Memory B cell (primary cell): ENCODE results near the gene DCLRE1A.
A peak's percentile ranks its signal among the peaks of the same experiment; 100 is the strongest.

Experiments used
- ATAC-seq: fragments of 150-1000 bp; cut with Tn5 transposase; 2 replicates; pipeline ENCODE4 v1.10.0; 2021; ENCODE audit warnings: low read depth, mild to moderate bottlenecking, moderate library complexity
- DNase-seq, 2 donors: peaks; one replicate each; pipeline ENCODE4 v3.0.0; 2022; ENCODE audit warnings: low spot score in 2 of 2
- H3K27ac Mint-ChIP-seq: one replicate; pipeline ENCODE4 v1.8.0; 2022; ENCODE audit warnings: mild to moderate bottlenecking, moderate library complexity, mixed read lengths
- H3K27me3 Mint-ChIP-seq: one replicate; pipeline ENCODE4 v1.8.0; 2022; ENCODE audit warnings: mixed read lengths
- H3K36me3 Mint-ChIP-seq: one replicate; pipeline ENCODE4 v1.8.0; 2022; ENCODE audit warnings: mild to moderate bottlenecking, mixed read lengths
- H3K4me1 Mint-ChIP-seq: one replicate; pipeline ENCODE4 v1.8.0; 2022; ENCODE audit warnings: mixed read lengths
- H3K4me3 Mint-ChIP-seq: one replicate; pipeline ENCODE4 v1.8.0; 2022; ENCODE audit warnings: mild to moderate bottlenecking, moderate library complexity, mixed read lengths
- H3K9me3 Mint-ChIP-seq: one replicate; pipeline ENCODE4 v1.8.0; 2022; ENCODE audit warnings: mixed read lengths

Gene DCLRE1A

GRCh38 chr10:113875212-113875611 lies 21.3 kb upstream of the DCLRE1A start:
- Mint-ChIP-seq H3K36me3 (peaks cover 21% of the 10 kb centered on the region), H3K9me3 (peaks cover 1% of the 10 kb centered on the region), H3K27ac (peak overlapping the region; percentile 67), H3K4me1 (peaks cover 21% of the 10 kb centered on the region), H3K27me3 (no peaks in the 10 kb centered on the region), H3K4me3 (no peak overlapping the region)
- ATAC-seq (no peak), DNase-seq (no peak)

GRCh38 chr10:113872139-113873030 lies 18.5 kb upstream of the DCLRE1A start:
- Mint-ChIP-seq H3K4me1 (peaks cover 33% of the 10 kb centered on the region), H3K9me3 (peaks cover 1% of the 10 kb centered on the region), H3K27ac (no peak overlapping the region), H3K4me3 (no peak overlapping the region), H3K36me3 (peaks cover 25% of the 10 kb centered on the region), H3K27me3 (no peaks in the 10 kb centered on the region)
- ATAC-seq (no peak), DNase-seq (no peak)

- no peaks in the 10 kb centered on the region for H3K27me3 Mint-ChIP-seq
- no peak for ATAC-seq
- H3K36me3 Mint-ChIP-seq: peaks cover 19% of the 10 kb centered on the region
- H3K27ac Mint-ChIP-seq: no peak overlapping the region
- no peak for DNase-seq
- peaks cover 26% of the 10 kb centered on the region for H3K4me1 Mint-ChIP-seq
- no peak overlapping the region for H3K4me3 Mint-ChIP-seq
- H3K9me3 Mint-ChIP-seq: peaks cover 1% of the 10 kb centered on the region
Measured at GRCh38 chr10:113869789-113870188, 15.9 kb upstream of the DCLRE1A start.

- peaks cover 1% of the 10 kb centered on the region for H3K9me3 Mint-ChIP-seq
- H3K27ac Mint-ChIP-seq: no peak overlapping the region
- H3K36me3 Mint-ChIP-seq: peaks cover 25% of the 10 kb centered on the region
- peaks cover 20% of the 10 kb centered on the region for H3K4me1 Mint-ChIP-seq
- no peaks in the 10 kb centered on the region for H3K27me3 Mint-ChIP-seq
- no peak for ATAC-seq
- H3K4me3 Mint-ChIP-seq: no peak overlapping the region
- no peak for DNase-seq
Measured at GRCh38 chr10:113867904-113868303, 14.0 kb upstream of the DCLRE1A start.

- DNase-seq (no peak), ATAC-seq (no peak)
- Mint-ChIP-seq H3K27ac (no peak overlapping the region), H3K4me3 (no peak overlapping the region), H3K36me3 (peaks cover 22% of the 10 kb centered on the region), H3K4me1 (peaks cover 16% of the 10 kb centered on the region), H3K9me3 (no peaks in the 10 kb centered on the region), H3K27me3 (no peaks in the 10 kb centered on the region)
Measured at GRCh38 chr10:113866551-113867394, 12.9 kb upstream of the DCLRE1A start.

GRCh38 chr10:113865901-113866300 lies 12.0 kb upstream of the DCLRE1A start:
- Mint-ChIP-seq H3K36me3 (peaks cover 29% of the 10 kb centered on the region), H3K4me3 (no peak overlapping the region), H3K9me3 (peaks cover under 1% of the 10 kb centered on the region), H3K27me3 (no peaks in the 10 kb centered on the region), H3K4me1 (peaks cover 19% of the 10 kb centered on the region), H3K27ac (no peak overlapping the region)
- no peak for ATAC-seq
- no peak for DNase-seq

- peak overlapping the region; percentile 73 for H3K27ac Mint-ChIP-seq
- peaks cover 32% of the 10 kb centered on the region for H3K36me3 Mint-ChIP-seq
- H3K27me3 Mint-ChIP-seq: no peaks in the 10 kb centered on the region
- DNase-seq (no peak), ATAC-seq (no peak)
- no peak overlapping the region for H3K4me3 Mint-ChIP-seq
- H3K9me3 Mint-ChIP-seq: peaks cover 2% of the 10 kb centered on the region
- H3K4me1 Mint-ChIP-seq: peaks cover 21% of the 10 kb centered on the region
Measured at GRCh38 chr10:113859261-113859660, 5.4 kb upstream of the DCLRE1A start.

GRCh38 chr10:113858541-113858940 lies 4.7 kb upstream of the DCLRE1A start:
- Mint-ChIP-seq H3K4me3 (no peak overlapping the region), H3K4me1 (peaks cover 21% of the 10 kb centered on the region), H3K9me3 (peaks cover 2% of the 10 kb centered on the region), H3K27ac (no peak overlapping the region), H3K36me3 (peaks cover 26% of the 10 kb centered on the region), H3K27me3 (no peaks in the 10 kb centered on the region)
- ATAC-seq: no peak
- no peak for DNase-seq

GRCh38 chr10:113857210-113857609 lies 3.3 kb upstream of the DCLRE1A start:
- ATAC-seq: no peak
- no peaks in the 10 kb centered on the region for H3K27me3 Mint-ChIP-seq
- H3K4me3 Mint-ChIP-seq: no peak overlapping the region
- H3K27ac Mint-ChIP-seq: no peak overlapping the region
- DNase-seq: no peak
- peaks cover 18% of the 10 kb centered on the region for H3K36me3 Mint-ChIP-seq
- peaks cover 21% of the 10 kb centered on the region for H3K4me1 Mint-ChIP-seq
- H3K9me3 Mint-ChIP-seq: peaks cover 2% of the 10 kb centered on the region

- peaks cover 18% of the 10 kb centered on the region for H3K36me3 Mint-ChIP-seq
- H3K4me1 Mint-ChIP-seq: peaks cover 21% of the 10 kb centered on the region
- ATAC-seq: no peak
- H3K27me3 Mint-ChIP-seq: no peaks in the 10 kb centered on the region
- DNase-seq: no peak
- no peak overlapping the region for H3K4me3 Mint-ChIP-seq
- H3K9me3 Mint-ChIP-seq: peaks cover 2% of the 10 kb centered on the region
- H3K27ac Mint-ChIP-seq: no peak overlapping the region
Measured at GRCh38 chr10:113856563-113856962, 2.7 kb upstream of the DCLRE1A start.

GRCh38 chr10:113854761-113855588 lies 1.1 kb upstream of the DCLRE1A start:
- H3K27ac Mint-ChIP-seq: peak overlapping the region; percentile 98
- H3K4me1 Mint-ChIP-seq: peaks cover 16% of the 10 kb centered on the region

GRCh38 chr10:113853578-113854012 lies 287 bp downstream of the DCLRE1A start:
- Mint-ChIP-seq H3K27ac (peak overlapping the region; percentile 98), H3K4me3 (peak overlapping the region; percentile 98), H3K36me3 (no peaks in the 10 kb centered on the region), H3K4me1 (peaks cover 13% of the 10 kb centered on the region), H3K9me3 (no peaks in the 10 kb centered on the region), H3K27me3 (no peaks in the 10 kb centered on the region)
- DNase-seq (no peak), ATAC-seq (no peak)

More at GRCh38 chr10:113854761-113855588, 1.1 kb upstream of the DCLRE1A start:
- DNase-seq (peak; percentile 67 to 70), ATAC-seq (peak; percentile 76)
- Mint-ChIP-seq H3K9me3 (no peaks in the 10 kb centered on the region), H3K36me3 (peaks cover 5% of the 10 kb centered on the region), H3K4me3 (peak overlapping the region; percentile 98), H3K27me3 (no peaks in the 10 kb centered on the region)

GRCh38 chr10:113849946-113850345 lies 3.9 kb downstream of the DCLRE1A start:
- Mint-ChIP-seq H3K27ac (no peak overlapping the region), H3K4me1 (peaks cover 11% of the 10 kb centered on the region), H3K4me3 (no peak overlapping the region), H3K27me3 (no peaks in the 10 kb centered on the region), H3K9me3 (no peaks in the 10 kb centered on the region), H3K36me3 (peaks cover 1% of the 10 kb centered on the region)
- DNase-seq (no peak), ATAC-seq (no peak)
